Left lobe of liver (tissue), 2 donors: ENCODE data around the gene DGCR6L. TPM values are rescaled to one million over a fixed set of nuclear protein-coding genes. Genes with fewer than 3 reads are reported as not detected.
"Not testable (repeated sequence)": the region's sequence is repeated elsewhere in the genome, so short reads cannot be mapped to it uniquely, and the experiment has no call there.

Source experiments
- ATAC-seq: fragments of 200-7000 bp; cut with Tn5 transposase; one replicate; pipeline ENCODE4 v1.9.1; 2020; ENCODE audit warnings: mild to moderate bottlenecking, moderate library complexity
- DNase-seq: peaks from one replicate; pipeline ENCODE4 v3.0.0-alpha.2; 2020; ENCODE audit warnings: low spot score
- total RNA-seq: library from RNA; stranded (reverse); gene quantifications from one replicate; pipeline ENCODE4 v1.2.1, GENCODE V29; 2021
- donor health status: DM: no; HTN: no; CAD: no; lungs with moderate emphysema.
- donor health status: DM: no; HTN: yes; CAD: no.

DGCR6L gene
- total RNA-seq, 1 donor from 2014 or later: 60.2 TPM

GRCh38 chr22:20295262-20296064 is 24.4 kb downstream of the DGCR6L start:
- no peak for DNase-seq
- no peak for ATAC-seq

GRCh38 chr22:20292673-20293232 is 27.1 kb downstream of the DGCR6L start:
- DNase-seq (no peak), ATAC-seq (no peak)

- DNase-seq (no peak), ATAC-seq (no peak)
Measured at GRCh38 chr22:20292108-20292507, 27.8 kb downstream of the DGCR6L start.

GRCh38 chr22:20291604-20292063 is 28.2 kb downstream of the DGCR6L start:
- no peak for ATAC-seq
- DNase-seq: no peak

- no peak for DNase-seq
- ATAC-seq: no peak
Measured at GRCh38 chr22:20291249-20291586, 28.6 kb downstream of the DGCR6L start.

- peak; percentile 33 for ATAC-seq
- DNase-seq: peak; percentile 73
Measured at GRCh38 chr22:20290578-20291248, 29.1 kb downstream of the DGCR6L start.

- DNase-seq (no peak), ATAC-seq (peak; percentile 24)
Measured at GRCh38 chr22:20290045-20290392, 29.8 kb downstream of the DGCR6L start.

- ATAC-seq (peak; percentile 69), DNase-seq (peak; percentile 95)
Measured at GRCh38 chr22:20289182-20290044, 30.4 kb downstream of the DGCR6L start.

- DNase-seq (peak; percentile 85), ATAC-seq (peak; percentile 54)
Measured at GRCh38 chr22:20286784-20287423, 33.0 kb downstream of the DGCR6L start.

GRCh38 chr22:20286312-20286660 is 33.6 kb downstream of the DGCR6L start:
- not testable (repeated sequence) for DNase-seq
- ATAC-seq: peak; percentile 1

- ATAC-seq: peak; percentile 59
- peak; percentile 81 for DNase-seq
Measured at GRCh38 chr22:20285473-20286311, 34.2 kb downstream of the DGCR6L start.

- DNase-seq (no peak), ATAC-seq (no peak)
Measured at GRCh38 chr22:20284471-20285086, 35.3 kb downstream of the DGCR6L start.

GRCh38 chr22:20283674-20284066 is 36.2 kb downstream of the DGCR6L start:
- DNase-seq (no peak), ATAC-seq (no peak)

GRCh38 chr22:20282901-20283673 is 36.8 kb downstream of the DGCR6L start:
- no peak for DNase-seq
- no peak for ATAC-seq

GRCh38 chr22:20281891-20282290 is 38.0 kb downstream of the DGCR6L start:
- ATAC-seq: no peak
- DNase-seq: no peak

GRCh38 chr22:20281473-20281872 is 38.4 kb downstream of the DGCR6L start:
- not testable (repeated sequence) for ATAC-seq, DNase-seq

GRCh38 chr22:20280866-20281265 is 39.0 kb downstream of the DGCR6L start:
- no peak for ATAC-seq
- no peak for DNase-seq

- DNase-seq, ATAC-seq: not testable (repeated sequence)
Measured at GRCh38 chr22:20280163-20280562, 39.7 kb downstream of the DGCR6L start.
